ENCODE data around the gene CDON.

Gene CDON

DNA sequence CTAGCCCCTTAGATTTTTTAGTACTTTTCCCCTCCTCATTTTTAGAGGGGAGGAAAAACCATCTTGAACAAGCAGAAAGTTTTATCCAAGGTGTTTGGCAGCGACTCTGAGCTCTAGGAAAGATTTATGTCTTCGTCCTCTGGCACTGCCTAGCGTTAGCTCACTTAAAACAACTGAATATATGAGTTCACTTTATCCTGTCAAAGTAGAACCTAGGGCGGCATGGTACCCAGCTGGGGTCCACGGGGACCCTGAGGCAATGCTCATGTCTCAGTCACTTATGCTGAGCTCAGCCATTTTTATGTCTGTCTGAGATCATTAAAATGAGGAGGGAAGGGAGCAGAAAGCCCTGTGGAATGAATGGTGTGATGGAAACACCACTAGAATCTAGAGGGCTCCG is 131.0 kb downstream of the CDON start:
- no peaks in the 10 kb centered on the region for H3K9me3 ChIP-seq (ENCODE audit: low read depth, low read length)
- H3K36me3 ChIP-seq (ENCODE audit: insufficient read depth, low read length): no peaks in the 10 kb centered on the region
- peak overlapping the region; percentile 27; the same call in 1 of the 2 replicates for H3K27ac ChIP-seq
- DNase-seq (ENCODE audit: low read depth, low spot score): peak; percentile 62
- H3K9ac ChIP-seq (ENCODE audit: insufficient read length): no peak overlapping the region
- H3K4me3 ChIP-seq: peak overlapping the region; percentile 54
- TF ChIP-seq FOXP2 (optimal IDR thresholded peaks at IDR 0.05; ENCODE audit: control extremely low read depth, extremely low read length, insufficient read depth) (no peak), POLR2AphosphoS5 (IDR thresholded peaks at IDR 0.05; ENCODE audit: borderline replicate concordance, low read depth, low read length) (peak; percentile 55; the same call in 1 of the 2 replicates)

DNA sequence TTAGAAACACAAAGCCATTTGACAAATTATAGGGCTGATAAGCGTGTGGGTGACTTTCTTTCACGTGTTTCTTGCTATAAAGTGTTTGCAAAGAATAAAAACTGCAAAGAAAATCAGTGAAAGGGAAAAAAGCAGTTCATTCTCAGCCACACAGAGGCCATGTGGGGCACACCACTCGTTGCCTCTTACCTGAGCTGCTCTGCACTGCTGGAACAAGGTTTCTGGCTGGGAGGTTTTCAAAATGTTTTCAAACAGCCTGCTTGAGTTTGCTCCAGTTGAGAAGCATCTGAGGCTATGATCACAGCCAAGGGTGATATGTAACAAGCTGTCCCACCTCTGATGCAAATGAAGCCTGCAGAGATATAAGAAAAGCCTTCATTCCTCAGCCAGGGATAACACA is 131.6 kb downstream of the CDON start:
- H3K9me3 ChIP-seq (ENCODE audit: low read depth, low read length): no peaks in the 10 kb centered on the region
- H3K27ac ChIP-seq: peak overlapping the region; percentile 27
- no peak for DNase-seq (ENCODE audit: low read depth, low spot score)
- TF ChIP-seq POLR2AphosphoS5 (IDR thresholded peaks at IDR 0.05; ENCODE audit: borderline replicate concordance, low read depth, low read length): no peak
- no peak for TF ChIP-seq EZH2 (IDR thresholded peaks at IDR 0.05)
- TF ChIP-seq FOXP2 (optimal IDR thresholded peaks at IDR 0.05; ENCODE audit: control extremely low read depth, extremely low read length, insufficient read depth): no peak
- H3K9ac ChIP-seq (ENCODE audit: insufficient read length): no peak overlapping the region
- peak overlapping the region; percentile 54 for H3K4me3 ChIP-seq
- H3K36me3 ChIP-seq (ENCODE audit: insufficient read depth, low read length): no peaks in the 10 kb centered on the region

GRCh38 chr11:125930076-125930450 is 132.6 kb downstream of the CDON start:
- no peak overlapping the region for H3K4me3 ChIP-seq
- TF ChIP-seq POLR2AphosphoS5 (IDR thresholded peaks at IDR 0.05; ENCODE audit: borderline replicate concordance, low read depth, low read length) (no peak), EZH2 (IDR thresholded peaks at IDR 0.05) (no peak), FOXP2 (optimal IDR thresholded peaks at IDR 0.05; ENCODE audit: control extremely low read depth, extremely low read length, insufficient read depth) (no peak)
- H3K27ac ChIP-seq: no peak overlapping the region
- no peaks in the 10 kb centered on the region for H3K9me3 ChIP-seq (ENCODE audit: low read depth, low read length)
- no peak for DNase-seq (ENCODE audit: low read depth, low spot score)
- no peaks in the 10 kb centered on the region for H3K36me3 ChIP-seq (ENCODE audit: insufficient read depth, low read length)
- no peak overlapping the region for H3K9ac ChIP-seq (ENCODE audit: insufficient read length)

GRCh38 chr11:125929445-125930075 is 133.1 kb downstream of the CDON start:
- Histone ChIP-seq H3K4me3 (no peak overlapping the region), H3K9ac (ENCODE audit: insufficient read length) (no peak overlapping the region), H3K27ac (no peak overlapping the region), H3K36me3 (ENCODE audit: insufficient read depth, low read length) (no peaks in the 10 kb centered on the region), H3K9me3 (ENCODE audit: low read depth, low read length) (no peaks in the 10 kb centered on the region)
- DNase-seq (ENCODE audit: low read depth, low spot score): no peak
- TF ChIP-seq POLR2AphosphoS5 (IDR thresholded peaks at IDR 0.05; ENCODE audit: borderline replicate concordance, low read depth, low read length) (no peak), EZH2 (IDR thresholded peaks at IDR 0.05) (no peak), FOXP2 (optimal IDR thresholded peaks at IDR 0.05; ENCODE audit: control extremely low read depth, extremely low read length, insufficient read depth) (no peak)

DNA sequence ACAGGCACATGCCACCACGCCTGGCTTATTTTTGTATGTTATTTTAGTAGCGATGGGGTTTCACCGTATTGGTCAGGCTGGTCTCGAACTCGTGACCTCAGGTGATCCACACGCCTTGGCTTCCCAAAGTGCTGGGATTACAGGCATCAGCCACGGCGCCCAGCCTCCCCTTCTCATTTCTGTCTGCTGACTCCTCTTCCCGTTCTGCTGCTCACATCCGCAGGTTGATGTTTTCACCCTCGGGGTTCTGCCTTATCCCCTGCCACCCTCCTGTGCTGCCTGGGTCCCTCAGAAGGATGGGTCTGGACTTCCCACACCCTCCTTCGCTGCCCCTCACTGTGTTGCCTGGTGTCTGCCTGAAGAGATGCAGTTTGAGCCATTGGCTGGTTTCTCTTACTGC is 136.0 kb downstream of the CDON start:
- H3K9ac ChIP-seq (ENCODE audit: insufficient read length): no peak overlapping the region
- no peak overlapping the region for H3K27ac ChIP-seq
- TF ChIP-seq POLR2AphosphoS5 (IDR thresholded peaks at IDR 0.05; ENCODE audit: borderline replicate concordance, low read depth, low read length) (no peak), EZH2 (IDR thresholded peaks at IDR 0.05) (no peak), FOXP2 (optimal IDR thresholded peaks at IDR 0.05; ENCODE audit: control extremely low read depth, extremely low read length, insufficient read depth) (no peak)
- H3K9me3 ChIP-seq (ENCODE audit: low read depth, low read length): no peaks in the 10 kb centered on the region
- H3K4me3 ChIP-seq: no peak overlapping the region
- no peak for DNase-seq (ENCODE audit: low read depth, low spot score)
- no peaks in the 10 kb centered on the region for H3K36me3 ChIP-seq (ENCODE audit: insufficient read depth, low read length)

DNA sequence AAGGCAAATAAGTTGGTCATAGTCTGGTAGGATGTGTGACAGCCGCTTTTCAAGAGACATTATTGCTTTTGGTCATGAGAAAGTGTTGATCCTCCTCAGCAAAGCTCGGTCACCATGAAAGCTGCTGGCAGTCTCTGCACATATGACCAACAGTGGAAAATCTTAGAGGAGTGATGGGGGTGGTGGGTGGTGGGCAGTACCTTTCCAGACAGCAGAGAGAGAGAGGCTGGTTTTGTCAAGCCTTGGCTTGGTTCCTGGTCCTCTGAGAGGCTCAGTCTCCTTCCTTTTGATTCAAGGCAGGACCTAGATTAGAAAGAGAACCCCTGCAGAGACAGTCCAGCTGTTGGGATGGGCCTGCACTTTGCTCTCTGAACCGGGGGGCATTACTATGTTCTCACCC is 136.9 kb downstream of the CDON start:
- no peak for DNase-seq (ENCODE audit: low read depth, low spot score)
- TF ChIP-seq POLR2AphosphoS5 (IDR thresholded peaks at IDR 0.05; ENCODE audit: borderline replicate concordance, low read depth, low read length) (no peak), EZH2 (IDR thresholded peaks at IDR 0.05) (no peak), FOXP2 (optimal IDR thresholded peaks at IDR 0.05; ENCODE audit: control extremely low read depth, extremely low read length, insufficient read depth) (no peak)
- no peak overlapping the region for H3K4me3 ChIP-seq
- no peaks in the 10 kb centered on the region for H3K9me3 ChIP-seq (ENCODE audit: low read depth, low read length)
- no peak overlapping the region for H3K9ac ChIP-seq (ENCODE audit: insufficient read length)
- H3K36me3 ChIP-seq (ENCODE audit: insufficient read depth, low read length): no peaks in the 10 kb centered on the region
- no peak overlapping the region for H3K27ac ChIP-seq

- no peaks in the 10 kb centered on the region for H3K9me3 ChIP-seq (ENCODE audit: low read depth, low read length)
- DNase-seq (ENCODE audit: low read depth, low spot score): no peak
These were observed 137.4 kb downstream of the CDON start for GRCh38 chr11:125925247-125925740.

DNA sequence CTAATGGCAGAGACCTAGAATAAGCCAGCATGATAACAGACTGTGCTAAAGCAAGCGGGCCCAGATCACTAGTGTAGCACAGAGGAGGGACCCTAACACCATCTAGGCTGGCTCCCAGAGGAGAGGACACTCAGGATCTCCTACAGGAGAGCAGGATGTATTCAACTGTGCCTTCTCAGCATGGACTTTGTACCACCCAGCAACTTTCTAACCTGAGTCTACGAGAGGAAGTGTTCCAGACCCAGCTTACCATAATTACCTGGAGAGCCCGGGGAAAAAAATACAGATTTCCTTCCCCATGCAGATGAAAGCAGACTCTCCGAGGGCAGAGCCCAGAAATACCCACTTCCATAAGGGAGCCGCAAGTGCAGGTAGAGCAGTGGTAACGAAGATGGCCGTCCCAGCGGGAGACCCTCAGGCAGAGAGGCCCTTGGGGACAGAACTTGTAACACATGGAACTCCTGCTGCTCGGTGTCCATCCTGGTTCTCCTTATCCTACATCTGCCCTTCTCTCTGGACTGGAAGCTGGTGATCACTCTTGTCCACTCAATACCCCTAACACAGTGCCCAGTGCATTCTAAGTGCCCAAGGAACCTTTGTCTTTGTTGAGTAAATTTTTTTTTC is 138.2 kb downstream of the CDON start:
- H3K36me3 ChIP-seq (ENCODE audit: insufficient read depth, low read length): no peaks in the 10 kb centered on the region
- TF ChIP-seq POLR2AphosphoS5 (IDR thresholded peaks at IDR 0.05; ENCODE audit: borderline replicate concordance, low read depth, low read length) (no peak), FOXP2 (optimal IDR thresholded peaks at IDR 0.05; ENCODE audit: control extremely low read depth, extremely low read length, insufficient read depth) (no peak), EZH2 (IDR thresholded peaks at IDR 0.05) (no peak)
- H3K9me3 ChIP-seq (ENCODE audit: low read depth, low read length): no peaks in the 10 kb centered on the region
- DNase-seq (ENCODE audit: low read depth, low spot score): no peak
- H3K27ac ChIP-seq: no peak overlapping the region
- no peak overlapping the region for H3K9ac ChIP-seq (ENCODE audit: insufficient read length)
- no peak overlapping the region for H3K4me3 ChIP-seq

More at GRCh38 chr11:125925247-125925740, 137.4 kb downstream of the CDON start:
- H3K27ac ChIP-seq: no peak overlapping the region
- TF ChIP-seq EZH2 (IDR thresholded peaks at IDR 0.05): no peak
- no peak for TF ChIP-seq FOXP2 (optimal IDR thresholded peaks at IDR 0.05; ENCODE audit: control extremely low read depth, extremely low read length, insufficient read depth)
- TF ChIP-seq POLR2AphosphoS5 (IDR thresholded peaks at IDR 0.05; ENCODE audit: borderline replicate concordance, low read depth, low read length): no peak
- H3K4me3 ChIP-seq: no peak overlapping the region
- H3K36me3 ChIP-seq (ENCODE audit: insufficient read depth, low read length): no peaks in the 10 kb centered on the region
- no peak overlapping the region for H3K9ac ChIP-seq (ENCODE audit: insufficient read length)

All from SK-N-MC (cell line).